Stimulated activated CD4-positive, alpha-beta T cell treated with anti-CD3 and anti-CD28 coated beads, TNF-alpha, amount 100 ng/mL, for 24 hours (primary cell): ENCODE data around the gene NPRL2.

Experiments used
- DNase-seq, 3 experiments: peaks; one replicate each; pipeline ENCODE4 v3.0.0-alpha.2; 2020; ENCODE audit warnings: low read depth in 3 of 3

NPRL2 gene

GRCh38 chr3:50327943-50328691 is 22.5 kb downstream of the NPRL2 start, which contains the start of gene TUSC2:
Gene TUSC2, minus strand, starts transcription at chr3:50328223. Its CDS starts 124 bp downstream, at chr3:50328099.
- peak; percentile 89 to 96 (median 92) for DNase-seq

DNA sequence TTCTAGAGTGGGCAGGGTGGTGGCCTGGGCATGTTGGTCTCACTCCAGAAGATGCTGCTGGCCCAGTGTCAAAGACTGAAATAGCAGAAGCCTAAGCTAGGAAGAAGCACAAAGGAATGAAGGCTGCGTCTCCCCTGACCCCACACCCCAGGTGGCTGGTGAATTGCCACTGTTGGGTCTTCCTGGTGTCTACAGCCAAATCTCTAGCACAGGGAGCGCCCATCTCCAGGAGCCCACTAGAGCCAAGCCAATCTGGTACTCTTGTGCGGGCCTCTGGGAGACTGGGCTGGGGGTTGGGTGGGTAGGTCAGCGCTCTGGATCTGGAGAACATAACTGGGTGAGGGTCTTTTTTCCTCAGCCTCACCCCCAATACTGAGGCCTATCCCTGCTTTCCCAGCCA is 23.4 kb downstream of the NPRL2 start:
- no peak for DNase-seq

DNA sequence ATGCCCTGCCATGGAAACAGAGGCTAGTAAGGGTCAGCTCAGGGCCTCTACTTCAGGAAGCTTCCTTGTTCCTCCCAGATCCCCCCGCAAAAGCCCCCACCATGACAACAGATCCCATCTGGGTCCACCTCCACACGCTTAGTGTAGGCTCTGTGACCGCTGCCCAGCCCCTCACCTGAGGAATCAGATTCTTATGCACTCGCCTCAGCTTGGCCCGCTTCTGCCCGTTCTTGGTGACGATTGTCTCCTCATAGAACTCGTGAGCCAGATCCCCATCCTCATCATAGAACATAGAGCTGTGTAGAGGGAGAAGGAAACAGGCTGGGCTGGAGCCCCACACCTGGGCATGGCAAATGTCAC is 24.4 kb downstream of the NPRL2 start:
- no peak for DNase-seq

- no peak for DNase-seq
Observed at GRCh38 chr3:50325497-50326181, 24.9 kb downstream of the NPRL2 start.

GRCh38 chr3:50325113-50325480 is 25.5 kb downstream of the NPRL2 start:
- no peak for DNase-seq

GRCh38 chr3:50324351-50325112 is 26.0 kb downstream of the NPRL2 start:
- peak in 1 of 3 experiments; percentile 57 for DNase-seq

GRCh38 chr3:50323614-50324199 is 26.9 kb downstream of the NPRL2 start:
- DNase-seq, result no peak

DNA sequence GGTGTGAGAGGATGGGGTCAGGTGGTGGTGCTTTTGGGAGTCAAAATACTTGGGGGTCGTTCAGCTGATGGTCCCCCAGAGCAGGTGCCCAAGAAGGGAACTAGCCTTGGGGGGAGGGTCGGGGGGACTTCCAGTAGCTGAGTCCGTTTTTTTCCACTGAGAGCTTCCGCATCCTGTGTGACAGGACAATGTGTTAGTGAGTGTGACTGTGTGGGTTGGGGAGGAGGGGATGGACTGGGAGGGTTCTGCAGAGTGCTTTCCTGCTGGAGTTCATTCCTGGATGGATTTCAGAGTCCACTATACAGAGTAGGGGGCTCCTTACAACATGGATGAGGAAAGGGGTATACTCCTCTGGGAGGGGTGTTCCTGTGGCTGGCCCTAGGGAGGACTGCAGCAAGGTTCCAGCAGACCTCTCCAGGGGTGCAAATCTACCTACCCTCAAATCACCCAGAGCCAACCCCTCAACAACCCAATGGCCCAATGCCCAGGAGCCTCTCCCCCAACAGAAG is 27.4 kb downstream of the NPRL2 start:
- no peak for DNase-seq

- DNase-seq, result no peak
Observed at GRCh38 chr3:50322386-50323091, 28.0 kb downstream of the NPRL2 start, which contains the start of gene HYAL2. Gene HYAL2, minus strand, starts transcription at chr3:50322745. Its CDS starts 2,256 bp downstream, at chr3:50320489.

DNA sequence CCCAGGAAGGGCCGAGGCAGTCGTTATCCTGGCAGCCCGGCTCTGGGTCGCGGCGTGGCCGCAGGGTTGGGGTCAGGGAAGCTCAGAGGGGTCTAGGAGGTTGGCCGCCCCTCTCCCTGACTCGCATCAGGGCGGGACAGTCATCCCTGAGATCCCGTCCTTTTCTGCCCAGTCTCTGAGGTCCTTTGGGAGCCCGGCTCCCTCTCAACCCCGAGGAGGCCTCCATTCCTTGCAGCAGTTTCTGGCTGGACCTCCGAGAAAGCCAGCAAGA is 28.5 kb downstream of the NPRL2 start:
- DNase-seq, result no peak

DNA sequence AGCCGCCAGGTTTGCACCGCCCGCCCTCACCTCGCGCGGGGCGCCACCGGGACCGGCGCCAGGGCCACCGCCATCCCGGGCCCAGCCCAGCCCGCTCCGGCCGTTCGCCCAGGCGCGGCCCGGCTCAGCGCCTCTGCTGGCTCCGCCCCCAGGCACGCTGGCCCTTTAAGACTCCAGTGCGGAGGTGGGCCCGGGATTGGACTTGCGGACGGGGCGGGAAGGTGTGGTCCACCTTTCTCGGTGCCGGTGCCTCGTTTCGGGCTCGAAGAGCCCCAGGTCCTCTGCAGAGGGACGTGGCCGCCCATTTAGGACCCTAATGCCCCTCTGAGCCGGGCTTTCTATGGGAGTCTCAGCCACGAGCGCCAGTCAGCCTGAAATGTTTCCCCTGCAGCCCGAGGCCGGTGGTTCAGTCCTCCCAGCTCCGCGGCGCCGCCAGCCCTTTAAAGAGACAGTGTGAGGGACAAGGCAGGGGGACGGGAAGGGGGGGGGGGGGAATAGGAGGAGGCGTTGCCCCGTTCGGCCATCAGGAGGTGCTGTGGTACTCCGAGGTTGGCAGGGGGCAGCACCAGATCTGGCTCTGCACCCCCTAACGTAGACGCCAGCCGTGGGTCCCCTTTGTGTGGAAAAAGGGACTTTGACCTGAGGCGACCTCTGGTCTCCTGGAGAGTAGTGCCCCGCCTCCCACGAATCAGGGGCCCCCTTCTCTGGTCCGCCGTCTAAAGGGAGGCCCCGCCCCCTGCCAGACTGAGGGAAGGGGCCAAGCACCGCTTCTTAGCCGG is 29.1 kb downstream of the NPRL2 start:
- peak; percentile 65 to 82 (median 69) for DNase-seq

- DNase-seq, result peak in 2 of 3 experiments; percentile 43 to 66
Observed at GRCh38 chr3:50320853-50321335, 29.7 kb downstream of the NPRL2 start.

DNA sequence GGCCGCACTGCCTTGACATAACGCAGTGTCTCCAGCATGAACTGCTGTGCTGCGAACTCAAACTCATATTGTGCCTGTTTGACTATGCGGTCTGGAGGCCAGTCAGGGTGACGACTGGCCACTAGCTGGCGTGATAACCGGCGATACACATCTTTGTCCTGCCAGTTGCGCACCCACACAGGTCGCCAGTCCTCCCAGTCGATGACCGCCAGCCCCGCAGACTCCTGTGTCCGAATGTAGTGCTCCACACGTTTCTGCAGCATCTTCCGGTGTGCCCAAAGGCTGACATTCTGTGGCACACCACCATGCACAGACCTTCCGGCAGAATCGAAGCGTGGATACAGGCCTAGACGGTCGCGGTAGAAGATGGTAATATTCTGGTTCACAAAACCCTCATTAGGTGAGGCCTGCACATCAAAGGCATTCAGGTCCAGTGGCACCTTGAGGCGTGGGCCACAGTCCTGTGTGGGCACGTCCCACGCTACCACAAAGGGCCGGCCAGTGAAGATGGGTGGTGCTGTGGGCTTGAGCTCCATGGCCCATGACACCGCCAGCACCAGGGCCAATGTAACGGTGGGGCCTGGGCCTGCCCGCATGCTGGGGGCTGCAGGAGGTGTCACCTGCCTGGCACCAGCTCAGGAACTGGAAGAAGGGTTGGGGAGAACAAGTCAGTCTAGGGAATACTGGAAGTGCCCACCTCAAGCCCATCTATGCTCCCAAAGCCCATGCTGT is 30.5 kb downstream of the NPRL2 start:
- no peak for DNase-seq

DNA sequence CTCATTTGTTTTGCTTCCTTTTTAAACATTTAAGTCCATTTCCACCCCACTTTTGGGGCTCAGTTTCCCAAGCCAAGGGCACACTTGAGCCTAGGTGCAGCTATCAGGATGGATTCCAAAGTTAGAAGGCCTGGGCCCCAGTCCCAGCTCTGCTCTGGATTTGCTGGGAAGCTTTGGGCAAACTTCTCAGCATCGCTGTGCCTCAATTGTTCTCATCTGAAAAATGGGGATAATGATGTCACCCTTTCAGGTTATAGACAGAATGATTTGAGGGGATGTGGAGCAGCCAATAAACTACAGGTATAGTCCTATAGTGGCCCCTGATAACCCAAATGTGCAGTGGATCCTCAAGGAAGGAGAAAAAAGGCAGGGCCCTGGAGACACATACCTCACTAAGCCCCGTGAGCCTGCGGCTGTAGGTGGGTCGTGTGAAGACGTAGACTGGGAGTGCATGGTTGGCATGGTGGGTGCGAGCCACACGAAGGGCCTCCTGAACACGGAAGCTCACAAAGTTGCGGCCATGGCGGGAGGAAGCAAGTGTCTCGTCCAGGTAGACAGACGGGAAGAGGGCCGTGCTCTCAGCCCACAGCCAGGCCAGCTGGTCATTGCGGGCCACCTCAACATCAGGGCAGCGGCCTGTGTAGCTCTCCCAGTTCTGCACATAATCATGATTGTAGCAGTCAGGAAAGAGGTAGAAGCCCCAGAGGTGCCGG is 31.2 kb downstream of the NPRL2 start:
- DNase-seq, result no peak

GRCh38 chr3:50318615-50319014 is 32.0 kb downstream of the NPRL2 start:
- no peak for DNase-seq

DNA sequence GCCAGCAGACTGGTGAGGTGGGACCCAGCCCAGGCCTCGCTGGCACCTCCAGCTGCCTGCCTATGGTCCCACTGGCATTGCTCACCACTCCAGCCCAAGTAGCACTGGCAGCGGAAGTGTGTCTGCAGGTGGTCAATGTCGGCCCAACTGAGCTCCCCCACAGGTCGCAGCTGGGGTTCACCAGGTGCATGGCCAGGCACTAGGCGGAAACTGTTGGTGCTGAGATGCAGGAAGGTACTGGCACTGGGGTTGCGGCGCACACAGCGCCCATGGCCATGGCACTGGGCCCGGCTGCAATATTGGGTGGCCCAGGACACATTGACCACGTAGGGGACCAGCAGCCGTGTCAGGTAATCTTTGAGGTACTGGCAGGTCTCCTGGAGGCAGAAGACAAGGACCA is 32.4 kb downstream of the NPRL2 start:
- DNase-seq, result no peak

DNA sequence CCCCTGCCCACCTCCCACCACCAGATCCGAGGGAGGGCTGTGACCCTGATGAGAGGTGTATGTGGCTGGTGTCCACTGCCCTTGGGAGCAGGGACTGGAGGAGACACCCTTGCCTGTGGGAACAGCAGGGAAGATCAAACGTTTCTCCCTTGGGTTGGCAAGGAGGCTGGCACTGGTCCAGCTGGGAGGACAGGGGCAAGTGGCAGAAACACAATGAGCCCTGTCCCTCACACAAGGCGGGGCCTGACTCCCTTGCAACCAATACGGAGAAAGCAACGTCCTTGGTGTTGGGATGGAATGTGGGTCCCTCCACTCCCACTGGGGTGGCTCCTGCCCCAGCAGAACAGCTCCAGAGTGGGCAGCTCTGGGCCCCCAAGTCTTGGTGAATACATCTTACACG is 33.3 kb downstream of the NPRL2 start:
- DNase-seq, result no peak

DNA sequence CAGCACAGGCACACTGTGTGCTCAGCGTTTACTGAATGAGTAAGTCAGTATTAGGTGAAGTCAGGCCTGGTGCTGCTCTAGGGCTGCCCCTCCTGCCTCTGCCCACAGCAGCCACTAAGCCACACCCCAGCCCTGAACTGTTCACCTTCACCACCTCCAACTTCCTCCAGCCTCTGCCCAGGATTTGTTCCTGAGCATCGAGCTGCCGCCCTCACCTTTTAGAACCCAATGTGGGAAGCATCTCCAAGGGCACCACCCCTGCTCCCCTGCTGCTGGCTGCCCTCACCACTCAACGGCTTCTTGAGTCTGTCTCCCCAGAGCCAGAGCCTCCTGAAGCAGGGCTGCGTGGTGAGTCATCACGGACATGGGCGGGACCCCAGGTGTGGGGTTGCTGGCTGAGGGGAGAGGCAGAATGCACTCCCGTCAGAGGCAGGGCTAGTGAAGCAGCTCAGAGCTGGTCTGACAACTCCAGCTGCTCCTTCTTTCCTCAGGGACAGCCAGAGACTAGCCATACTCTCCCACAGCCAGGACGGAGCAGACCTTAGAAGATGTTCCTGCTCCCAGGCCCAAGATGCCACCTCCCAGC is 33.8 kb downstream of the NPRL2 start:
- peak in 1 of 3 experiments; percentile 46 for DNase-seq

DNA sequence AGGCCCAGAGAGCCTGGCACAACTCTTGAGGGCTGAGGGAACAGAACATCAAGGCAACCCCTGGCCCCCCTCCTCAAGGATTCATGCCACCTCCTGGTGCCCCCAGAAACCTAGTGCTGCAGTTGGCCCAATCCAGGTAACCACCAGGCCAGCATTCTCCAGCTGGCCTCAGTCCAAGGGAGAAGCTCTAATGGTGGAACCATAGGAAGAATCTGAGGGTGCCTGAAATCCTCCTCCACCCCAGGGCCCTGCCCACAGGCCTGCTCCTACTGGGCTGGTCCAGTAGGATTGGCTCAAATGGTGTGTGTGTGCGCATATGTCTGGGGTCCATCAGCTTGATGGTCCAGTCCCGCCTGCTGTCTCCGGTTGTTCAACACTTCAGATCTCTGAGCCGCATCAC is 35.8 kb downstream of the NPRL2 start:
- no peak for DNase-seq
